Measurements from ENCODE around the gene SCRN2. TPM values are rescaled to one million over a fixed set of nuclear protein-coding genes. Genes with fewer than 3 reads are reported as not detected.
A peak's percentile ranks its signal among the peaks of the same experiment; 100 is the strongest.

The SCRN2 gene
- polyA plus RNA-seq, 6 donors from 2014 or later = 20.0 to 35.5 (median 23.5) TPM

GRCh38 chr17:47878203-47879027 is 37.3 kb upstream of the SCRN2 start:
- Mint-ChIP-seq H3K27me3 (peaks cover 27 to 55% (median 52%) of the 10 kb centered on the region in 3 donors), H3K27ac (peak overlapping the region in 1 of 6 donors; percentile 49), H3K4me3 (peak overlapping the region in 1 of 8 donors; percentile 14), H3K9me3 (peaks cover 0 to 1% (median 0%) of the 10 kb centered on the region in 7 donors), H3K4me1 (peaks cover 0 to 4% (median 4%) of the 10 kb centered on the region in 3 donors), H3K36me3 (peaks cover 0 to 8% of the 10 kb centered on the region in 2 donors)
- DNase-seq (no peak), ATAC-seq (ENCODE audit: low read depth in 2 of 2) (no peak)

GRCh38 chr17:47877368-47878034 is 36.4 kb upstream of the SCRN2 start:
- no peak for ATAC-seq (ENCODE audit: low read depth in 2 of 2)

GRCh38 chr17:47875011-47875985 is 34.2 kb upstream of the SCRN2 start:
- no peak for DNase-seq
- Mint-ChIP-seq H3K27ac (no peak overlapping the region), H3K4me1 (peaks cover 5 to 11% (median 7%) of the 10 kb centered on the region in 3 donors), H3K27me3 (peaks cover 41 to 79% (median 76%) of the 10 kb centered on the region in 3 donors), H3K4me3 (peak overlapping the region in 2 of 8 donors; percentile 40 to 47), H3K9me3 (no peaks in the 10 kb centered on the region), H3K36me3 (peaks cover 0 to 8% of the 10 kb centered on the region in 2 donors)
- no peak for ATAC-seq (ENCODE audit: low read depth in 2 of 2)

More at GRCh38 chr17:47877368-47878034, 36.4 kb upstream of the SCRN2 start:
- peak overlapping the region in 2 of 6 donors; percentile 21 to 29 for H3K27ac Mint-ChIP-seq
- H3K27me3 Mint-ChIP-seq = peaks cover 31 to 59% (median 56%) of the 10 kb centered on the region in 3 donors
- H3K4me1 Mint-ChIP-seq = peaks cover 0 to 4% (median 4%) of the 10 kb centered on the region in 3 donors
- H3K9me3 Mint-ChIP-seq = no peaks in the 10 kb centered on the region
- peaks cover 0 to 8% of the 10 kb centered on the region in 2 donors for H3K36me3 Mint-ChIP-seq
- no peak overlapping the region for H3K4me3 Mint-ChIP-seq
- no peak for DNase-seq

GRCh38 chr17:47873200-47874090 is 32.4 kb upstream of the SCRN2 start:
- Mint-ChIP-seq H3K27me3 (peaks cover 45 to 77% (median 76%) of the 10 kb centered on the region in 3 donors), H3K27ac (peak overlapping the region in 2 of 6 donors; percentile 42 to 76), H3K4me1 (peaks cover 5 to 11% (median 7%) of the 10 kb centered on the region in 3 donors), H3K36me3 (peaks cover 0 to 8% of the 10 kb centered on the region in 2 donors), H3K4me3 (no peak overlapping the region), H3K9me3 (no peaks in the 10 kb centered on the region)
- ATAC-seq (ENCODE audit: low read depth in 2 of 2) = no peak
- DNase-seq = no peak

- Mint-ChIP-seq H3K4me1 (peaks cover 5 to 11% (median 7%) of the 10 kb centered on the region in 3 donors), H3K27me3 (peaks cover 49 to 77% (median 72%) of the 10 kb centered on the region in 3 donors), H3K27ac (no peak overlapping the region), H3K9me3 (no peaks in the 10 kb centered on the region), H3K36me3 (peaks cover 0 to 8% of the 10 kb centered on the region in 2 donors), H3K4me3 (no peak overlapping the region)
- no peak for ATAC-seq (ENCODE audit: low read depth in 2 of 2)
- DNase-seq = no peak
Measured at GRCh38 chr17:47872651-47873161, 31.6 kb upstream of the SCRN2 start.

- H3K4me3 Mint-ChIP-seq = peak overlapping the region in 4 of 8 donors; percentile 29 to 42 (median 31)
- H3K27me3 Mint-ChIP-seq = peaks cover 51 to 77% (median 66%) of the 10 kb centered on the region in 3 donors
- DNase-seq (no peak), ATAC-seq (ENCODE audit: low read depth in 2 of 2) (no peak)
- H3K36me3 Mint-ChIP-seq = peaks cover 0 to 8% of the 10 kb centered on the region in 2 donors
- peaks cover 5 to 11% (median 7%) of the 10 kb centered on the region in 3 donors for H3K4me1 Mint-ChIP-seq
- H3K27ac Mint-ChIP-seq = peak overlapping the region in 1 of 6 donors; percentile 3
- H3K9me3 Mint-ChIP-seq = no peaks in the 10 kb centered on the region
Measured at GRCh38 chr17:47872019-47872650, 31.1 kb upstream of the SCRN2 start.

- H3K4me3 Mint-ChIP-seq = peak overlapping the region in 1 of 8 donors; percentile 30
- peaks cover 0 to 8% of the 10 kb centered on the region in 2 donors for H3K36me3 Mint-ChIP-seq
- H3K9me3 Mint-ChIP-seq = no peaks in the 10 kb centered on the region
- ATAC-seq (ENCODE audit: low read depth in 2 of 2) (no peak), DNase-seq (no peak)
- peaks cover 5 to 11% (median 7%) of the 10 kb centered on the region in 3 donors for H3K4me1 Mint-ChIP-seq
- no peak overlapping the region for H3K27ac Mint-ChIP-seq
- H3K27me3 Mint-ChIP-seq = peaks cover 54 to 87% (median 71%) of the 10 kb centered on the region in 3 donors
Measured at GRCh38 chr17:47871048-47871447, 30.0 kb upstream of the SCRN2 start.

GRCh38 chr17:47870056-47870455 is 29.0 kb upstream of the SCRN2 start:
- ATAC-seq (ENCODE audit: low read depth in 2 of 2) (no peak), DNase-seq (no peak)
- Mint-ChIP-seq H3K27me3 (peaks cover 53 to 87% (median 71%) of the 10 kb centered on the region in 3 donors), H3K9me3 (no peaks in the 10 kb centered on the region), H3K4me3 (no peak overlapping the region), H3K4me1 (peaks cover 5 to 7% (median 7%) of the 10 kb centered on the region in 3 donors), H3K27ac (no peak overlapping the region), H3K36me3 (no peaks in the 10 kb centered on the region)

- Mint-ChIP-seq H3K9me3 (no peaks in the 10 kb centered on the region), H3K4me3 (no peak overlapping the region), H3K4me1 (peaks cover 5 to 7% (median 7%) of the 10 kb centered on the region in 3 donors), H3K36me3 (no peaks in the 10 kb centered on the region), H3K27me3 (peaks cover 50 to 78% (median 70%) of the 10 kb centered on the region in 3 donors), H3K27ac (no peak overlapping the region)
- ATAC-seq (ENCODE audit: low read depth in 2 of 2) (no peak), DNase-seq (no peak)
Measured at GRCh38 chr17:47869114-47869513, 28.0 kb upstream of the SCRN2 start.

GRCh38 chr17:47867813-47868533 is 26.9 kb upstream of the SCRN2 start:
- peaks cover 5 to 7% (median 7%) of the 10 kb centered on the region in 3 donors for H3K4me1 Mint-ChIP-seq
- no peak overlapping the region for H3K27ac Mint-ChIP-seq
- peaks cover 51 to 67% (median 62%) of the 10 kb centered on the region in 3 donors for H3K27me3 Mint-ChIP-seq
- ATAC-seq (ENCODE audit: low read depth in 2 of 2) = no peak
- H3K36me3 Mint-ChIP-seq = no peaks in the 10 kb centered on the region
- no peak overlapping the region for H3K4me3 Mint-ChIP-seq
- DNase-seq = no peak
- no peaks in the 10 kb centered on the region for H3K9me3 Mint-ChIP-seq

- Mint-ChIP-seq H3K4me1 (peaks cover 2 to 3% (median 2%) of the 10 kb centered on the region in 3 donors), H3K4me3 (no peak overlapping the region)
Measured at GRCh38 chr17:47866941-47867340, 25.9 kb upstream of the SCRN2 start.

More at GRCh38 chr17:47866941-47867340, 25.9 kb upstream of the SCRN2 start:
- H3K27me3 Mint-ChIP-seq = peaks cover 49 to 62% (median 55%) of the 10 kb centered on the region in 3 donors
- ATAC-seq (ENCODE audit: low read depth in 2 of 2) = no peak
- H3K9me3 Mint-ChIP-seq = no peaks in the 10 kb centered on the region
- no peak overlapping the region for H3K27ac Mint-ChIP-seq
- H3K36me3 Mint-ChIP-seq = no peaks in the 10 kb centered on the region
- DNase-seq = no peak
